PFSK-1 (cell line): ENCODE results near the gene FASN.

Experiments
- POLR2AphosphoS5 ChIP-seq: IDR thresholded peaks from 2 replicates; pipeline ENCODE4 v1.6.1; 2012; ENCODE audit warnings: low read depth, mild to moderate bottlenecking, control low read depth, low read length, moderate library complexity
- TF ChIP-seq, protein P1 (sequence below), 2 experiments: IDR thresholded peaks; 2 replicates each; pipeline versions ENCODE4 v1.6.1 to v1.8.0; 2011 to 2012; ENCODE audit warnings: low read depth in 2 of 2, low read length in 2 of 2, control low read depth in 1 of 2, inconsistent platforms in 1 of 2, mild to moderate bottlenecking in 1 of 2, moderate library complexity in 1 of 2; ENCODE audit not compliant: insufficient read depth in 1 of 2

DNA sequence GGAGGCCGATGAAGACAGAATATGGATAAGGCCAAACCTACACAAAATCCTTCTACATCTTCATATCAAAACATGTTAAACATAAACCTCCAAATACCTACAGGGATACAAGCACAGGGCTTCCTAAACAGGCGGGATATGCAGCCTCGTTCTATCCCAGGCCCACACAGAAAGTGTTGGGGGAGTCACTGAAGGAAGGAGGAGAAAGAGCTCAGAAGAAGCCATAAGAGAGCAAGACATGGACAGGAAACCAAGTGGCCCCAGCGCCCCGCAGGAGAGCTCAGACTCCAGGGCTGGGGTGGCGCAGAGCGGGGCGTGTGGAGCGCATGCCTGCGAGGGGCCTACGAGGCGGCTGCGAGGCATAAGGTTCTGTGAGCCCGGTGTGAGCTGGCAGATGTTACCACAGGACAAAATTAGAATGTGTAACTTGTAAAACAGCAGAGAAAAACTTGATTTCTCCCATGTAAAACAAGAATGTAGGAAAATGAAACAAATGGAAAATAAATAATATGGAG, 11.0 kb upstream of the FASN start:
- no peak for TF ChIP-seq POLR2AphosphoS5
- TF ChIP-seq, protein P1, sequence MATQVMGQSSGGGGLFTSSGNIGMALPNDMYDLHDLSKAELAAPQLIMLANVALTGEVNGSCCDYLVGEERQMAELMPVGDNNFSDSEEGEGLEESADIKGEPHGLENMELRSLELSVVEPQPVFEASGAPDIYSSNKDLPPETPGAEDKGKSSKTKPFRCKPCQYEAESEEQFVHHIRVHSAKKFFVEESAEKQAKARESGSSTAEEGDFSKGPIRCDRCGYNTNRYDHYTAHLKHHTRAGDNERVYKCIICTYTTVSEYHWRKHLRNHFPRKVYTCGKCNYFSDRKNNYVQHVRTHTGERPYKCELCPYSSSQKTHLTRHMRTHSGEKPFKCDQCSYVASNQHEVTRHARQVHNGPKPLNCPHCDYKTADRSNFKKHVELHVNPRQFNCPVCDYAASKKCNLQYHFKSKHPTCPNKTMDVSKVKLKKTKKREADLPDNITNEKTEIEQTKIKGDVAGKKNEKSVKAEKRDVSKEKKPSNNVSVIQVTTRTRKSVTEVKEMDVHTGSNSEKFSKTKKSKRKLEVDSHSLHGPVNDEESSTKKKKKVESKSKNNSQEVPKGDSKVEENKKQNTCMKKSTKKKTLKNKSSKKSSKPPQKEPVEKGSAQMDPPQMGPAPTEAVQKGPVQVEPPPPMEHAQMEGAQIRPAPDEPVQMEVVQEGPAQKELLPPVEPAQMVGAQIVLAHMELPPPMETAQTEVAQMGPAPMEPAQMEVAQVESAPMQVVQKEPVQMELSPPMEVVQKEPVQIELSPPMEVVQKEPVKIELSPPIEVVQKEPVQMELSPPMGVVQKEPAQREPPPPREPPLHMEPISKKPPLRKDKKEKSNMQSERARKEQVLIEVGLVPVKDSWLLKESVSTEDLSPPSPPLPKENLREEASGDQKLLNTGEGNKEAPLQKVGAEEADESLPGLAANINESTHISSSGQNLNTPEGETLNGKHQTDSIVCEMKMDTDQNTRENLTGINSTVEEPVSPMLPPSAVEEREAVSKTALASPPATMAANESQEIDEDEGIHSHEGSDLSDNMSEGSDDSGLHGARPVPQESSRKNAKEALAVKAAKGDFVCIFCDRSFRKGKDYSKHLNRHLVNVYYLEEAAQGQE (IDR thresholded peaks at IDR 0.05; ENCODE audit: insufficient read depth in 1 of 2, low read depth in 2 of 2, low read length in 2 of 2) = no peak
